ENCODE measurements around the gene FANCB. TPM values are rescaled to one million over a fixed set of nuclear protein-coding genes. Genes with fewer than 3 reads are reported as not detected.

FANCB gene
- total and polyA plus RNA-seq, 9 of the 15 experiments (the other 6 are each of a cell fraction or from before 2014, with no cell fraction given): 6.5 to 21.3 (median 14.6) TPM

- no peak for TF ChIP-seq CREB5 (CRISPR knock-in tag; IDR thresholded peaks at IDR 0.05)
- no peak for TF ChIP-seq RUNX1 (IDR thresholded peaks at IDR 0.05; ENCODE audit: low read depth)
- peak; percentile 85 for TF ChIP-seq RBFOX2 (IDR thresholded peaks at IDR 0.05; ENCODE audit: low read depth, low read length)
- no peak for TF ChIP-seq SRSF3 (IDR thresholded peaks at IDR 0.05; ENCODE audit: insufficient read depth, low read length)
- peak; percentile 43 for TF ChIP-seq TBP (optimal IDR thresholded peaks at IDR 0.05; ENCODE audit: low read depth, low read length)
- TF ChIP-seq TOE1 (IDR thresholded peaks at IDR 0.05; ENCODE audit: borderline replicate concordance): peak; percentile 56; the same call in 1 of the 2 replicates
- TF ChIP-seq TOE1 (CRISPR knock-in tag; IDR thresholded peaks at IDR 0.05; ENCODE audit: borderline replicate concordance, low read depth): no peak
- no peak for TF ChIP-seq TRIM25 (IDR thresholded peaks at IDR 0.05; ENCODE audit: borderline replicate concordance)
- no peak for TF ChIP-seq ZNF79 (CRISPR knock-in tag; IDR thresholded peaks at IDR 0.05; ENCODE audit: low read depth)
- TF ChIP-seq CCNT2 (IDR thresholded peaks at IDR 0.05; ENCODE audit: borderline replicate concordance, extremely low read depth, insufficient read length, low read depth, low read length): peak; percentile 57
- peak; percentile 83 for TF ChIP-seq POLR2A (conservative IDR thresholded peaks at IDR 0.05)
- TF ChIP-seq BHLHE40 (IDR thresholded peaks at IDR 0.05; ENCODE audit: low read length): peak; percentile 95
- TF ChIP-seq ESRRA (IDR thresholded peaks at IDR 0.05; ENCODE audit: borderline replicate concordance, low read depth): peak; percentile 16; the same call in 1 of the 2 replicates
- TF ChIP-seq GABPA (tag; conservative IDR thresholded peaks at IDR 0.05; ENCODE audit: low read depth): peak; percentile 81
- peak in 1 of 2 experiments; percentile 80; a peak in 2 of 4 replicates for TF ChIP-seq HDAC1 (IDR thresholded peaks at IDR 0.05)
- TF ChIP-seq ZNF143 (CRISPR knock-in tag; IDR thresholded peaks at IDR 0.05): peak; percentile 83
- peak; percentile 84 for TF ChIP-seq VEZF1 (CRISPR knock-in tag; IDR thresholded peaks at IDR 0.05)
- no peak for TF ChIP-seq ZNF184 (CRISPR knock-in tag; IDR thresholded peaks at IDR 0.05)
- TF ChIP-seq PCBP1 (IDR thresholded peaks at IDR 0.05; ENCODE audit: low read depth, low read length, poor library complexity, severe bottlenecking): no peak
- TF ChIP-seq SMARCB1 (IDR thresholded peaks at IDR 0.05; ENCODE audit: insufficient read length, low read depth): no peak
These were observed at the start of gene FANCB, which contains the start of gene MOSPD2 (continued) for GRCh38 chrX:14872851-14873675.

All from K562 (cell line).